GM23338 (cell line): ENCODE results near the gene ARHGEF28. TPM values are rescaled to one million over a fixed set of nuclear protein-coding genes. Genes with fewer than 3 reads are reported as not detected.

Experiments used
- ATAC-seq: fragments of 200-7000 bp; cut with Tn5 transposase; 3 replicates; pipeline ENCODE4 v1.9.1; 2020
- DNase-seq: peaks from one replicate; pipeline ENCODE4 v3.0.0-alpha.2; 2015; ENCODE audit warnings: low spot score
- H2AFZ ChIP-seq: fragments of 200-600 bp; sonication (generic); 2 replicates; pipeline ENCODE4 v1.8.0; 2016; ENCODE audit warnings: antibody characterized with exemption, mild to moderate bottlenecking, moderate library complexity
- H3F3A ChIP-seq: fragments of 200-600 bp; sonication (generic); replicated peaks from 2 replicates; pipeline ENCODE4 v1.8.0; 2017; ENCODE audit warnings: antibody characterized with exemption, mixed run types, low read depth
- H3K27ac ChIP-seq: fragments of 200-600 bp; sonication (generic); 2 replicates; pipeline ENCODE4 v1.6.1; 2016; ENCODE audit warnings: low read depth
- H3K27me3 ChIP-seq: fragments of 200-600 bp; sonication (generic); 2 replicates; pipeline ENCODE4 v1.8.0; 2016; ENCODE audit warnings: mild to moderate bottlenecking, mixed run types, moderate library complexity; ENCODE audit not compliant: insufficient read depth
- H3K36me3 ChIP-seq: fragments of 200-600 bp; sonication (generic); 2 replicates; pipeline ENCODE4 v1.8.0; 2016; ENCODE audit warnings: mild to moderate bottlenecking; ENCODE audit not compliant: insufficient read depth
- H3K4me1 ChIP-seq: fragments of 200-600 bp; sonication (generic); 2 replicates; pipeline ENCODE4 v1.8.0; 2016; ENCODE audit warnings: mild to moderate bottlenecking, moderate library complexity; ENCODE audit not compliant: insufficient read depth
- H3K4me2 ChIP-seq: fragments of 200-600 bp; sonication (generic); 2 replicates; pipeline ENCODE4 v1.7.1; 2017; ENCODE audit warnings: mixed run types
- H3K4me3 ChIP-seq: fragments of 200-600 bp; sonication (generic); 2 replicates; pipeline ENCODE4 v1.6.1; 2016; ENCODE audit warnings: mixed run types
- H3K79me2 ChIP-seq: fragments of 200-600 bp; sonication (generic); replicated peaks from 2 replicates; pipeline ENCODE4 v1.8.0; 2017; ENCODE audit warnings: mild to moderate bottlenecking; ENCODE audit not compliant: insufficient read depth
- H3K9me2 ChIP-seq: fragments of 200-600 bp; sonication (generic); 2 replicates; pipeline ENCODE4 v1.8.0; 2017; ENCODE audit not compliant: insufficient read depth
- H4K20me1 ChIP-seq: fragments of 200-600 bp; sonication (generic); replicated peaks from 2 replicates; pipeline ENCODE4 v1.8.0; 2017; ENCODE audit warnings: mild to moderate bottlenecking; ENCODE audit not compliant: insufficient read depth
- H3K27ac Mint-ChIP-seq: 2 replicates; pipeline ENCODE4 v1.8.0; 2020; ENCODE audit warnings: inconsistent platforms, mild to moderate bottlenecking, moderate library complexity, mixed read lengths
- H3K27me3 Mint-ChIP-seq: 3 replicates; pipeline ENCODE4 v1.8.0; 2022; ENCODE audit warnings: low read depth, mild to moderate bottlenecking, moderate library complexity, mixed read lengths, inconsistent platforms; ENCODE audit not compliant: insufficient read depth, poor library complexity
- H3K36me3 Mint-ChIP-seq: 3 replicates; pipeline ENCODE4 v1.8.0; 2021; ENCODE audit warnings: low read depth, mild to moderate bottlenecking, inconsistent platforms, moderate library complexity, mixed read lengths
- H3K4me1 Mint-ChIP-seq: 3 replicates; pipeline ENCODE4 v1.8.0; 2020; ENCODE audit warnings: mild to moderate bottlenecking, inconsistent platforms, mixed read lengths
- H3K4me3 Mint-ChIP-seq: 3 replicates; pipeline ENCODE4 v1.8.0; 2021; ENCODE audit warnings: moderate library complexity, mild to moderate bottlenecking, inconsistent platforms, mixed read lengths
- H3K9me3 Mint-ChIP-seq: 3 replicates; pipeline ENCODE4 v1.8.0; 2020; ENCODE audit warnings: moderate library complexity, mild to moderate bottlenecking, inconsistent platforms, mixed read lengths
- CREB1 ChIP-seq: fragments of 250-450 bp; sonication (Bioruptor Pico); IDR thresholded peaks from 2 replicates; pipeline ENCODE4 v1.5.0; 2020; ENCODE audit warnings: low read depth, mild to moderate bottlenecking, moderate library complexity
- EZH2 ChIP-seq: fragments of 200-600 bp; sonication (generic); IDR thresholded peaks from one replicate; pipeline ENCODE4 v1.8.0; 2017; ENCODE audit warnings: antibody characterized with exemption, mild to moderate bottlenecking, low read depth; ENCODE audit not compliant: unreplicated experiment
- EZH2phosphoT487 ChIP-seq: fragments of 200-600 bp; sonication (generic); IDR thresholded peaks from one replicate; pipeline ENCODE4 v1.8.1; 2018; ENCODE audit warnings: antibody characterized with exemption; ENCODE audit not compliant: unreplicated experiment
- JUNB ChIP-seq: IDR thresholded peaks from one replicate; pipeline ENCODE4 v1.6.1; 2016; ENCODE audit warnings: antibody characterized with exemption; ENCODE audit not compliant: unreplicated experiment
- NANOG ChIP-seq: IDR thresholded peaks from 2 replicates; pipeline ENCODE4 v1.6.1; 2016; ENCODE audit warnings: antibody characterized with exemption, borderline replicate concordance
- POLR2AphosphoS5 ChIP-seq: IDR thresholded peaks from 2 replicates; pipeline ENCODE4 v1.6.1; 2016; ENCODE audit warnings: antibody characterized with exemption, low read depth
- STAT1 ChIP-seq: IDR thresholded peaks from one replicate; pipeline ENCODE4 v1.6.1; 2016; ENCODE audit warnings: antibody characterized with exemption; ENCODE audit not compliant: unreplicated experiment
- ZNF114 ChIP-seq: fragments of 250-450 bp; sonication (Bioruptor Pico); IDR thresholded peaks from 2 replicates; pipeline ENCODE4 v1.5.0; 2020; ENCODE audit warnings: mild to moderate bottlenecking, moderate library complexity
- ZNF331 ChIP-seq: fragments of 250-450 bp; sonication (Bioruptor Pico); IDR thresholded peaks from 2 replicates; pipeline ENCODE4 v1.5.0; 2020; ENCODE audit warnings: low read depth, mild to moderate bottlenecking, moderate library complexity
- polyA plus RNA-seq: library from polyadenylated mRNA; unstranded; fragments of >200 nt; fragmentation: Nextera tagmentation; extraction: Ambion mirVana; gene quantifications from 2 replicates; pipeline ENCODE4 v1.2.1, GENCODE V29; 2016
- total RNA-seq: library from RNA; depleted of rRNA; stranded (reverse); fragments of >200 nt; shearing (Covaris generic); gene quantifications from 2 replicates; pipeline ENCODE4 v1.2.3, GENCODE V29; 2014
- TF ChIP-seq, protein P1 (sequence below): fragments of 250-450 bp; sonication (Bioruptor Pico); IDR thresholded peaks from 2 replicates; pipeline ENCODE4 v1.5.0; 2020; ENCODE audit warnings: mild to moderate bottlenecking, moderate library complexity
- TF ChIP-seq, protein P2 (sequence below): IDR thresholded peaks from one replicate; pipeline ENCODE4 v1.6.1; 2018; ENCODE audit warnings: antibody characterized with exemption; ENCODE audit not compliant: unreplicated experiment
- TF ChIP-seq, protein P3 (sequence below): IDR thresholded peaks from 2 replicates; pipeline ENCODE4 v1.6.1; 2016; ENCODE audit warnings: antibody characterized with exemption

The ARHGEF28 gene
- total and polyA plus RNA-seq, 2 experiments from 2014 or later: 0.39 to 1.0 TPM

DNA sequence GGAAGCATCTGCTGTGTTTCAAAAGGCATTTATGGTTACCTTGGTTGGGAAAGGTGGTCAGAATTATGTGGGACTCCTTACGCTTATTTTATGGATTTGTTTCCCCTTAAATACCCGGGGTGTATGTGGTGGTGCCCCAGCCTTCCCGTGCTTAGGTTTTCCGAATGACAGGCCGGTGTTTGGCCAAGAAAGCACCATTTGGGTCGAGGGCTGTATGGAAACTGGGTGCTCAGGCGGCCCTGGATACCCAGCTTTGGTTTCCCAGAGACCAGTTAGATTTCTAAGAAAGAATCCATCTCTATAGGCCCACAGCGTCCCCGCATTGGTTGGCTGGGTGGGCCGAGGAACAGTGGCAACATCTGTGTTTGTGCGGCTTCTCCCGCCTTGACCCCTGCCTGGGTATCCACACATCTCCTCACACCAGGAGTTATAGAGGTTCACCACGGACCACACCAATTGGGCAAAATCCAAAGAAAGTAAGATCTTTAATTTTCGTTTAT lies 868 bp downstream of the ARHGEF28 start:
- Histone ChIP-seq H3K36me3 (no peaks in the 10 kb centered on the region), H3K4me3 (peak overlapping the region; percentile 75), H2AFZ (peak overlapping the region; percentile 98), H3K4me1 (peaks cover 30% of the 10 kb centered on the region), H3K79me2 (no peaks in the 10 kb centered on the region), H3K27ac (no peak overlapping the region), H3K27me3 (peaks cover 44% of the 10 kb centered on the region), H3F3A (peaks cover 7% of the 10 kb centered on the region; the same call in 1 of the 2 replicates), H4K20me1 (no peaks in the 10 kb centered on the region), H3K9me2 (no peaks in the 10 kb centered on the region), H3K4me2 (peak overlapping the region; percentile 93)
- ATAC-seq (peak; percentile 5; the same call in 2 of the 3 replicates), DNase-seq (no peak)
- peaks cover 15% of the 10 kb centered on the region for H3K27me3 Mint-ChIP-seq
- no peak overlapping the region for H3K27ac Mint-ChIP-seq
- H3K36me3 Mint-ChIP-seq: no peaks in the 10 kb centered on the region
- no peaks in the 10 kb centered on the region for H3K9me3 Mint-ChIP-seq
- peaks cover 19% of the 10 kb centered on the region for H3K4me1 Mint-ChIP-seq
- H3K4me3 Mint-ChIP-seq: peak overlapping the region; percentile 67
- TF ChIP-seq CREB1 (CRISPR knock-in tag) (no peak), EZH2 (peak; percentile 34)

DNA sequence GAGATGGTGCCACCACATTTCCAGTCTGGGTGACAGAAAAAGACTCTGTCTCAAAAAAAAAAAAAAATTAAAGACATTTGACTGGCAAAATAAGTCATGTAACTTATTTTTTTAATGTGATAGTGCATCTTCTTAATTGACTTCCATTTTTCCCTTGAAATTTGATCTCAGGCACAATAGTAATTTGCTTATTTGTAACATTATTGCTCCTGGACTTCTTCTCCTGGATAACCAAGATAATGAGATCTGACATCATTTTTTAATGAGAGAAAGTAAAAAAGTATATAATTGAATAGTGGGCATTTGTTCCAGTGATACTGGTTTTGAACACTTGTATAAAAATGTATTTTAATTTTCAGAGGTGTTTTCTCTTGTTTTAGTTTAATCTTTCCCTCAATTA lies 3.5 kb downstream of the ARHGEF28 start:
- no peaks in the 10 kb centered on the region for H3K9me3 Mint-ChIP-seq
- no peak overlapping the region for H3K4me2 ChIP-seq
- H3K4me1 ChIP-seq: peaks cover 16% of the 10 kb centered on the region; the same call in 1 of the 2 replicates
- H3K4me3 ChIP-seq: no peak overlapping the region
- H3K79me2 ChIP-seq: no peaks in the 10 kb centered on the region
- DNase-seq (no peak), ATAC-seq (no peak)
- no peaks in the 10 kb centered on the region for H4K20me1 ChIP-seq
- H3K9me2 ChIP-seq: no peaks in the 10 kb centered on the region
- no peaks in the 10 kb centered on the region for H3K36me3 ChIP-seq
- H3K4me1 Mint-ChIP-seq: peaks cover 4% of the 10 kb centered on the region
- H3K27me3 ChIP-seq: peaks cover 44% of the 10 kb centered on the region
- no peak overlapping the region for H3K27ac Mint-ChIP-seq
- no peak overlapping the region for H2AFZ ChIP-seq
- no peak overlapping the region for H3K4me3 Mint-ChIP-seq
- peaks cover 7% of the 10 kb centered on the region; the same call in 1 of the 2 replicates for H3F3A ChIP-seq
- peaks cover 15% of the 10 kb centered on the region for H3K27me3 Mint-ChIP-seq
- no peaks in the 10 kb centered on the region for H3K36me3 Mint-ChIP-seq
- H3K27ac ChIP-seq: no peak overlapping the region
- TF ChIP-seq EZH2: no peak
- no peak for TF ChIP-seq ZNF114 (CRISPR knock-in tag)
- TF ChIP-seq, protein P1, sequence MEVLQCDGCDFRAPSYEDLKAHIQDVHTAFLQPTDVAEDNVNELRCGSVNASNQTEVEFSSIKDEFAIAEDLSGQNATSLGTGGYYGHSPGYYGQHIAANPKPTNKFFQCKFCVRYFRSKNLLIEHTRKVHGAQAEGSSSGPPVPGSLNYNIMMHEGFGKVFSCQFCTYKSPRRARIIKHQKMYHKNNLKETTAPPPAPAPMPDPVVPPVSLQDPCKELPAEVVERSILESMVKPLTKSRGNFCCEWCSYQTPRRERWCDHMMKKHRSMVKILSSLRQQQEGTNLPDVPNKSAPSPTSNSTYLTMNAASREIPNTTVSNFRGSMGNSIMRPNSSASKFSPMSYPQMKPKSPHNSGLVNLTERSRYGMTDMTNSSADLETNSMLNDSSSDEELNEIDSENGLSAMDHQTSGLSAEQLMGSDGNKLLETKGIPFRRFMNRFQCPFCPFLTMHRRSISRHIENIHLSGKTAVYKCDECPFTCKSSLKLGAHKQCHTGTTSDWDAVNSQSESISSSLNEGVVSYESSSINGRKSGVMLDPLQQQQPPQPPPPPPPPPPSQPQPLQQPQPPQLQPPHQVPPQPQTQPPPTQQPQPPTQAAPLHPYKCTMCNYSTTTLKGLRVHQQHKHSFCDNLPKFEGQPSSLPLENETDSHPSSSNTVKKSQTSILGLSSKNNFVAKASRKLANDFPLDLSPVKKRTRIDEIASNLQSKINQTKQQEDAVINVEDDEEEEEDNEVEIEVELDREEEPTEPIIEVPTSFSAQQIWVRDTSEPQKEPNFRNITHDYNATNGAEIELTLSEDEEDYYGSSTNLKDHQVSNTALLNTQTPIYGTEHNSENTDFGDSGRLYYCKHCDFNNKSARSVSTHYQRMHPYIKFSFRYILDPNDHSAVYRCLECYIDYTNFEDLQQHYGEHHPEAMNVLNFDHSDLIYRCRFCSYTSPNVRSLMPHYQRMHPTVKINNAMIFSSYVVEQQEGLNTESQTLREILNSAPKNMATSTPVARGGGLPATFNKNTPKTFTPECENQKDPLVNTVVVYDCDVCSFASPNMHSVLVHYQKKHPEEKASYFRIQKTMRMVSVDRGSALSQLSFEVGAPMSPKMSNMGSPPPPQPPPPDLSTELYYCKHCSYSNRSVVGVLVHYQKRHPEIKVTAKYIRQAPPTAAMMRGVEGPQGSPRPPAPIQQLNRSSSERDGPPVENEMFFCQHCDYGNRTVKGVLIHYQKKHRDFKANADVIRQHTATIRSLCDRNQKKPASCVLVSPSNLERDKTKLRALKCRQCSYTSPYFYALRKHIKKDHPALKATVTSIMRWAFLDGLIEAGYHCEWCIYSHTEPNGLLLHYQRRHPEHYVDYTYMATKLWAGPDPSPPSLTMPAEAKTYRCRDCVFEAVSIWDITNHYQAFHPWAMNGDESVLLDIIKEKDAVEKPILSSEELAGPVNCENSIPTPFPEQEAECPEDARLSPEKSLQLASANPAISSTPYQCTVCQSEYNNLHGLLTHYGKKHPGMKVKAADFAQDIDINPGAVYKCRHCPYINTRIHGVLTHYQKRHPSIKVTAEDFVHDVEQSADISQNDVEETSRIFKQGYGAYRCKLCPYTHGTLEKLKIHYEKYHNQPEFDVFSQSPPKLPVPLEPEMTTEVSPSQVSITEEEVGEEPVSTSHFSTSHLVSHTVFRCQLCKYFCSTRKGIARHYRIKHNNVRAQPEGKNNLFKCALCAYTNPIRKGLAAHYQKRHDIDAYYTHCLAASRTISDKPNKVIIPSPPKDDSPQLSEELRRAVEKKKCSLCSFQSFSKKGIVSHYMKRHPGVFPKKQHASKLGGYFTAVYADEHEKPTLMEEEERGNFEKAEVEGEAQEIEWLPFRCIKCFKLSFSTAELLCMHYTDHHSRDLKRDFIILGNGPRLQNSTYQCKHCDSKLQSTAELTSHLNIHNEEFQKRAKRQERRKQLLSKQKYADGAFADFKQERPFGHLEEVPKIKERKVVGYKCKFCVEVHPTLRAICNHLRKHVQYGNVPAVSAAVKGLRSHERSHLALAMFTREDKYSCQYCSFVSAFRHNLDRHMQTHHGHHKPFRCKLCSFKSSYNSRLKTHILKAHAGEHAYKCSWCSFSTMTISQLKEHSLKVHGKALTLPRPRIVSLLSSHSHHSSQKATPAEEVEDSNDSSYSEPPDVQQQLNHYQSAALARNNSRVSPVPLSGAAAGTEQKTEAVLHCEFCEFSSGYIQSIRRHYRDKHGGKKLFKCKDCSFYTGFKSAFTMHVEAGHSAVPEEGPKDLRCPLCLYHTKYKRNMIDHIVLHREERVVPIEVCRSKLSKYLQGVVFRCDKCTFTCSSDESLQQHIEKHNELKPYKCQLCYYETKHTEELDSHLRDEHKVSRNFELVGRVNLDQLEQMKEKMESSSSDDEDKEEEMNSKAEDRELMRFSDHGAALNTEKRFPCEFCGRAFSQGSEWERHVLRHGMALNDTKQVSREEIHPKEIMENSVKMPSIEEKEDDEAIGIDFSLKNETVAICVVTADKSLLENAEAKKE (CRISPR knock-in tag): no peak
- TF ChIP-seq JUNB: no peak
- TF ChIP-seq POLR2AphosphoS5: no peak
- no peak for TF ChIP-seq EZH2phosphoT487
- TF ChIP-seq STAT1: no peak
- no peak for TF ChIP-seq ZNF331 (CRISPR knock-in tag)
- TF ChIP-seq, protein P2, sequence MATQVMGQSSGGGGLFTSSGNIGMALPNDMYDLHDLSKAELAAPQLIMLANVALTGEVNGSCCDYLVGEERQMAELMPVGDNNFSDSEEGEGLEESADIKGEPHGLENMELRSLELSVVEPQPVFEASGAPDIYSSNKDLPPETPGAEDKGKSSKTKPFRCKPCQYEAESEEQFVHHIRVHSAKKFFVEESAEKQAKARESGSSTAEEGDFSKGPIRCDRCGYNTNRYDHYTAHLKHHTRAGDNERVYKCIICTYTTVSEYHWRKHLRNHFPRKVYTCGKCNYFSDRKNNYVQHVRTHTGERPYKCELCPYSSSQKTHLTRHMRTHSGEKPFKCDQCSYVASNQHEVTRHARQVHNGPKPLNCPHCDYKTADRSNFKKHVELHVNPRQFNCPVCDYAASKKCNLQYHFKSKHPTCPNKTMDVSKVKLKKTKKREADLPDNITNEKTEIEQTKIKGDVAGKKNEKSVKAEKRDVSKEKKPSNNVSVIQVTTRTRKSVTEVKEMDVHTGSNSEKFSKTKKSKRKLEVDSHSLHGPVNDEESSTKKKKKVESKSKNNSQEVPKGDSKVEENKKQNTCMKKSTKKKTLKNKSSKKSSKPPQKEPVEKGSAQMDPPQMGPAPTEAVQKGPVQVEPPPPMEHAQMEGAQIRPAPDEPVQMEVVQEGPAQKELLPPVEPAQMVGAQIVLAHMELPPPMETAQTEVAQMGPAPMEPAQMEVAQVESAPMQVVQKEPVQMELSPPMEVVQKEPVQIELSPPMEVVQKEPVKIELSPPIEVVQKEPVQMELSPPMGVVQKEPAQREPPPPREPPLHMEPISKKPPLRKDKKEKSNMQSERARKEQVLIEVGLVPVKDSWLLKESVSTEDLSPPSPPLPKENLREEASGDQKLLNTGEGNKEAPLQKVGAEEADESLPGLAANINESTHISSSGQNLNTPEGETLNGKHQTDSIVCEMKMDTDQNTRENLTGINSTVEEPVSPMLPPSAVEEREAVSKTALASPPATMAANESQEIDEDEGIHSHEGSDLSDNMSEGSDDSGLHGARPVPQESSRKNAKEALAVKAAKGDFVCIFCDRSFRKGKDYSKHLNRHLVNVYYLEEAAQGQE: no peak
- TF ChIP-seq NANOG: no peak
- TF ChIP-seq CREB1 (CRISPR knock-in tag): no peak
- TF ChIP-seq, protein P3, sequence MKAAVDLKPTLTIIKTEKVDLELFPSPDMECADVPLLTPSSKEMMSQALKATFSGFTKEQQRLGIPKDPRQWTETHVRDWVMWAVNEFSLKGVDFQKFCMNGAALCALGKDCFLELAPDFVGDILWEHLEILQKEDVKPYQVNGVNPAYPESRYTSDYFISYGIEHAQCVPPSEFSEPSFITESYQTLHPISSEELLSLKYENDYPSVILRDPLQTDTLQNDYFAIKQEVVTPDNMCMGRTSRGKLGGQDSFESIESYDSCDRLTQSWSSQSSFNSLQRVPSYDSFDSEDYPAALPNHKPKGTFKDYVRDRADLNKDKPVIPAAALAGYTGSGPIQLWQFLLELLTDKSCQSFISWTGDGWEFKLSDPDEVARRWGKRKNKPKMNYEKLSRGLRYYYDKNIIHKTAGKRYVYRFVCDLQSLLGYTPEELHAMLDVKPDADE: no peak
